K562 (cell line): ENCODE data around the gene SEMA5A. TPM values are rescaled to one million over a fixed set of nuclear protein-coding genes. Genes with fewer than 3 reads are reported as not detected.

Experiments used
- ATAC-seq: fragments of 200-7000 bp; cut with Tn5 transposase; 3 replicates; pipeline ENCODE4 v1.9.1; 2020; ENCODE audit warnings: moderate library complexity
- BruUV-seq: library from RNA; stranded (reverse); fragments of 400-500 nt; replicated peaks from 2 replicates; lab custom pipeline; 2021; lab: Mats Ljungman, UMichigan
- CTCF ChIA-PET: fragments of 300-600 bp; formaldehyde crosslinking; extraction: SDS; loops from one replicate; lab custom pipeline; 2021; ENCODE audit warnings: low intra/inter-chr PET ratio; lab: Yijun Ruan, JAX
- POLR2A ChIA-PET: fragments of 300-600, 350-650 bp; sonication (Branson Sonifier 250); formaldehyde crosslinking; extraction: SDS; loops from one replicate; lab custom pipeline; 2021; ENCODE audit warnings: antibody characterized with exemption, inconsistent platforms; lab: Yijun Ruan, JAX
- DNase-seq, 4 experiments: peaks; one replicate each; pipeline versions ENCODE4 v3.0.0 to v3.0.0-alpha.2; 2011 to 2018; ENCODE audit warnings: low spot score in 3 of 4, mixed read lengths in 3 of 4; ENCODE audit errors: extremely low read depth in 1 of 4
- FAIRE-seq: peaks from 2 replicates; lab custom pipeline; 2011; peaks lifted over from hg19 to GRCh38; lab: Jason Lieb, UNC
- H2AFZ ChIP-seq: 2 replicates; pipeline ENCODE4 v1.6.0; 2011; ENCODE audit warnings: low read depth, low read length, control low read depth, inconsistent platforms
- H3K27ac ChIP-seq: fragments of 200-600 bp; 3 replicates; pipeline ENCODE4 v1.8.0; 2011; ENCODE audit warnings: low read depth, mild to moderate bottlenecking, control low read depth, inconsistent platforms, low read length, moderate library complexity, mixed read lengths; ENCODE audit errors: extremely low read depth
- H3K27me3 ChIP-seq, 2 experiments: fragments of 300-600 bp in 1 of 2; 2 replicates in 1 of 2; 3 replicates in 1 of 2; pipeline versions ENCODE4 v1.6.0 to v1.8.0; 2011; ENCODE audit warnings: inconsistent platforms in 2 of 2, low read length in 2 of 2, mild to moderate bottlenecking in 1 of 2, mixed read lengths in 1 of 2, moderate library complexity in 1 of 2; ENCODE audit not compliant: control insufficient read depth in 2 of 2, insufficient read depth in 2 of 2
- H3K36me3 ChIP-seq: fragments of 300-600 bp; 3 replicates; pipeline ENCODE4 v1.8.0; 2011; ENCODE audit warnings: mild to moderate bottlenecking, low read length, inconsistent platforms; ENCODE audit not compliant: control insufficient read depth, insufficient read depth
- H3K4me1 ChIP-seq, 2 experiments: fragments of 200-600 bp in 1 of 2; replicated peaks in 1 of 2; 2 replicates in 1 of 2; 3 replicates in 1 of 2; pipeline versions ENCODE4 v1.5.1 to v1.8.0; 2011; ENCODE audit warnings: inconsistent platforms in 2 of 2, low read length in 2 of 2, mild to moderate bottlenecking in 1 of 2, mixed read lengths in 1 of 2, moderate library complexity in 1 of 2; ENCODE audit not compliant: control insufficient read depth in 2 of 2, insufficient read depth in 2 of 2
- H3K4me2 ChIP-seq: 2 replicates; pipeline ENCODE4 v1.6.1; 2011; ENCODE audit warnings: low read length, control low read depth, inconsistent platforms, mixed read lengths; ENCODE audit not compliant: insufficient read depth
- H3K4me3 ChIP-seq: fragments of 200-600 bp; sonication (generic), shearing (Covaris generic); 2 replicates; pipeline ENCODE4 v1.5.1; 2016; ENCODE audit warnings: control low read depth, inconsistent platforms
- H3K79me2 ChIP-seq: fragments of 200-600 bp; 3 replicates; pipeline ENCODE4 v1.8.0; 2011; ENCODE audit warnings: low read length, inconsistent platforms; ENCODE audit not compliant: control insufficient read depth, insufficient read depth
- H3K9ac ChIP-seq, 2 experiments: 2 replicates each; pipeline versions ENCODE4 v1.6.0 to v1.6.1; 2011; ENCODE audit warnings: low read depth in 2 of 2, low read length in 2 of 2, control low read depth in 1 of 2, inconsistent platforms in 1 of 2, mild to moderate bottlenecking in 1 of 2, mixed read lengths in 1 of 2; ENCODE audit not compliant: insufficient read depth in 1 of 2
- H3K9me1 ChIP-seq: one replicate; pipeline ENCODE4 v1.6.0; 2011; ENCODE audit warnings: inconsistent platforms, mild to moderate bottlenecking, low read length, moderate library complexity; ENCODE audit not compliant: control insufficient read depth, insufficient read depth
- H3K9me3 ChIP-seq: replicated peaks from 2 replicates; pipeline ENCODE4 v1.5.1; 2011; ENCODE audit warnings: low read depth, low read length, inconsistent platforms; ENCODE audit not compliant: control insufficient read depth, insufficient read depth
- H4K20me1 ChIP-seq: replicated peaks from 2 replicates; pipeline ENCODE4 v1.6.1; 2011; ENCODE audit warnings: low read length, inconsistent platforms, mixed read lengths; ENCODE audit not compliant: control insufficient read depth, insufficient read depth
- GTF3C2 ChIP-seq: IDR thresholded peaks from 3 replicates; pipeline ENCODE4 v1.6.1; 2011; ENCODE audit warnings: borderline replicate concordance, mild to moderate bottlenecking, moderate library complexity; ENCODE audit not compliant: insufficient read length; ENCODE audit errors: extremely low read depth
- PHF8 ChIP-seq: fragments of 200-600 bp; sonication (generic); IDR thresholded peaks from 2 replicates; pipeline ENCODE4 v1.6.1; 2012; ENCODE audit warnings: mixed run types, mild to moderate bottlenecking, inconsistent platforms, low read length, moderate library complexity, borderline replicate concordance
- RFX5 ChIP-seq: IDR thresholded peaks from 2 replicates; pipeline ENCODE4 v1.6.1; 2011; ENCODE audit warnings: low read depth, mild to moderate bottlenecking, improper control_type of control experiment, low read length
- SLC30A9 ChIP-seq: fragments of 250-450 bp; sonication (Bioruptor Pico); IDR thresholded peaks from 2 replicates; pipeline ENCODE4 v1.8.0; 2022; ENCODE audit warnings: mild to moderate bottlenecking, moderate library complexity
- TOE1 ChIP-seq, 2 experiments: fragments of 450-650 bp in 1 of 2; sonication (generic) in 1 of 2; formaldehyde crosslinking in 1 of 2; IDR thresholded peaks; 2 replicates each; pipeline versions ENCODE4 v1.7.1 to v1.8.0; 2016 to 2022; ENCODE audit warnings: borderline replicate concordance in 2 of 2, mild to moderate bottlenecking in 2 of 2, antibody characterized with exemption in 1 of 2, inconsistent platforms in 1 of 2, low read depth in 1 of 2, missing genetic modification reagents in 1 of 2, moderate library complexity in 1 of 2
- UBTF ChIP-seq, 2 experiments: IDR thresholded peaks; 2 replicates each; pipeline ENCODE4 v1.6.1; 2012; ENCODE audit warnings: improper control_type of control experiment in 2 of 2, low read depth in 2 of 2, low read length in 2 of 2, borderline replicate concordance in 1 of 2
- VEZF1 ChIP-seq: fragments of 200-800 bp; sonication (Bioruptor generic); IDR thresholded peaks from 2 replicates; pipeline ENCODE4 v1.6.1; 2017; ENCODE audit warnings: missing genetic modification characterization, missing compliant biosample characterization
- ZNF311 ChIP-seq: fragments of 250-450 bp; sonication (Bioruptor Pico); IDR thresholded peaks from 2 replicates; pipeline ENCODE4 v1.4.0; 2020; ENCODE audit warnings: mild to moderate bottlenecking, moderate library complexity
- WGBS: fragments of 100-300 bp; shearing (Covaris generic); methylation state at CpG from one replicate; pipeline ENCODE4 v1.1.6; 2016; ENCODE audit warnings: low coverage, mixed read lengths; ENCODE audit not compliant: insufficient coverage; ENCODE audit errors: missing lambda C conversion rate; 5-methylcytosine and 5-hydroxymethylcytosine counted together
- in situ Hi-C: fragments of 300-500 bp; cut with MboI; formaldehyde crosslinking; loops from 4 replicates; pipeline ENCODE4 v1.15.0; 2018; ENCODE audit warnings: inconsistent platforms, mixed read lengths
- intact Hi-C: fragments of 100-400 bp; cut with micrococcal nuclease; formaldehyde crosslinking; loops from 2 replicates; pipeline ENCODE4 v1.14.2; 2022
- polyA plus RNA-seq, 8 experiments: library from polyadenylated mRNA; depleted of rRNA in 4 of 8; stranded (reverse) in 5 of 8; unstranded in 3 of 8; fragments of >200 nt; fragmentation: Nextera tagmentation in 2 of 8; fragmentation: Illumina TruSeq in 1 of 8; extraction: Ambion mirVana in 2 of 8; extraction: Trizol in 1 of 8; gene quantifications; 2 replicates each; pipeline versions ENCODE4 v1.2.1 to v1.2.3, GENCODE V29; 2011 to 2014; ENCODE audit warnings: inconsistent platforms in 1 of 8, missing spikeins in 1 of 8
- total RNA-seq, 7 experiments: library from RNA; depleted of rRNA in 6 of 7; stranded (reverse); fragments of >200 nt in 6 of 7; fragmentation: Illumina TruSeq in 2 of 7; extraction: Trizol in 2 of 7; gene quantifications; 2 replicates each; pipeline versions ENCODE4 v1.2.1 to v1.2.3, GENCODE V29; 2011 to 2021; ENCODE audit warnings: low replicate concordance in 1 of 7

The SEMA5A gene
- total and polyA plus RNA-seq, 9 of the 15 experiments (the other 6 are each of a cell fraction or from before 2014, with no cell fraction given), result 0.02 TPM; not detected in 8

GRCh38 chr5:9279774-9280173 is 266.1 kb downstream of the SEMA5A start (continued):
- TF ChIP-seq UBTF (IDR thresholded peaks at IDR 0.05; ENCODE audit: borderline replicate concordance in 1 of 2, low read depth in 2 of 2, low read length in 2 of 2) (no peak), GTF3C2 (no peak), RFX5 (no peak)

GRCh38 chr5:9278921-9279603 is 266.8 kb downstream of the SEMA5A start:
- in situ Hi-C loops, result no loop called here
- no TSS peak for BruUV-seq
- DNase-seq (no peak), FAIRE-seq (no peak), ATAC-seq (no peak)
- CTCF ChIA-PET, result no interaction called here
- H3K4me1 ChIP-seq, result no peaks in the 10 kb centered on the region
- intact Hi-C loops, result no loop called here
- no peak overlapping the region for H3K4me2 ChIP-seq
- no peak overlapping the region for H3K4me3 ChIP-seq
- POLR2A ChIA-PET, result interaction anchor here (0.6 kb wide), 1 partner anchor 556 kb away, joined by 3 read pairs; no protein-coding TSS in a partner anchor
- H3K27ac ChIP-seq, result no peak overlapping the region
- no peaks in the 10 kb centered on the region for H3K36me3 ChIP-seq
- H3K79me2 ChIP-seq, result no peaks in the 10 kb centered on the region
- no peaks in the 10 kb centered on the region for H3K27me3 ChIP-seq
- no peak overlapping the region for H3K9ac ChIP-seq
- H3K9me1 ChIP-seq, result no peaks in the 10 kb centered on the region
- no peaks in the 10 kb centered on the region for H4K20me1 ChIP-seq
- H3K9me3 ChIP-seq, result no peaks in the 10 kb centered on the region
- no peak overlapping the region for H2AFZ ChIP-seq
- WGBS, result 3% methylated on average over 3 of the region's 3 CpGs
- TF ChIP-seq ZNF311 (CRISPR knock-in tag) (no peak), TOE1 (IDR thresholded peaks at IDR 0.05; ENCODE audit: borderline replicate concordance) (no peak), TOE1 (CRISPR knock-in tag; IDR thresholded peaks at IDR 0.05; ENCODE audit: borderline replicate concordance, low read depth) (no peak), VEZF1 (CRISPR knock-in tag) (no peak), SLC30A9 (CRISPR knock-in tag) (no peak), PHF8 (no peak)
